Prostate gland (tissue), 2 donors: ENCODE results near the gene SLCO6A1.

Experiments used
- CTCF ChIP-seq, 4 experiments: fragments of 200-600 bp in 2 of 4; fragments of 450-650 bp in 2 of 4; sonication (generic) in 2 of 4; IDR thresholded peaks; 1 replicate in 3 of 4; 2 replicates in 1 of 4; pipeline ENCODE4 v1.5.1; 2016 to 2019; ENCODE audit warnings: antibody characterized with exemption in 4 of 4, mild to moderate bottlenecking in 2 of 4, moderate library complexity in 2 of 4
- POLR2AphosphoS5 ChIP-seq: sonication (generic); formaldehyde crosslinking; IDR thresholded peaks from one replicate; pipeline ENCODE4 v1.6.1; 2017; ENCODE audit warnings: antibody characterized with exemption

GRCh38 chr5:102380174-102380573 lies 118.6 kb downstream of the SLCO6A1 start:
- TF ChIP-seq POLR2AphosphoS5, result no peak
- no peak for TF ChIP-seq CTCF (IDR thresholded peaks at IDR 0.05)
